GM18867 (cell line): ENCODE results near the gene CTNNA2.

Experiments
- ATAC-seq: cut with Tn5 transposase; IDR thresholded peaks from one replicate; pipeline ENCODE4 v1.9.1; 2021; ENCODE audit warnings: mild to moderate bottlenecking, moderate library complexity; ENCODE audit not compliant: unreplicated experiment

CTNNA2 gene

DNA sequence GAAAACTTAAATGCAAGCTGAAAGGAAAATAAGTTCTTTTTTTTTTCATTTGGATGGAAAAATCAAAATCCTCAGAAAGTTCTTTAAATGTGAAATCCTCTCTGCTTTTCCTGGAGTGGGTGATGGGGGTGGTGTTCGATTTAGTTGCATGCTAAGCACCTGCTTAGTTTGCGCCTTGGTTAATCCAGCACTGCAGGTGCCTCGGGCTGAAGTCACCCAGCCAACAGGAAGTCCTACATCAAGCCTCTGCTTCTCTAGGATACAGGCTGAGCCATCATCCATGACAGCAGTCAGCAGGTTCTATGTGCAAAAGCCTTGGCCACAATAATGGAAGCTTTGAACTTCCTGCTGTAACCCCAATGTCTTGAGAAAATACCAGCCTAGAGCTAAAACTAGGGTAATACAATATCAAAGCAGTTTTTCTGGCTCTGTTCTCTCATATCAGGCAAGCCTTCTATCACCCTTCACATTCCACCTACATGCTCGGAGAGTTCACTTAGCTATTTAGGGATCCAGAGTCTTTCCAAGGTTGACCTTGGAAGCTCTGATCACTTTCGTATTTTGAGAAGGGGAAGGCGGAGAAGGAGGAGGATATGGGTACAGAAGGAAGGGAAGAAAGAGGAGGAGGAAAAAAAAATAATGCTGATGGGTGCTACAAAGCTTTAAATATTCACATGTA, 907.8 kb downstream of the CTNNA2 start:
- no peak for ATAC-seq

DNA sequence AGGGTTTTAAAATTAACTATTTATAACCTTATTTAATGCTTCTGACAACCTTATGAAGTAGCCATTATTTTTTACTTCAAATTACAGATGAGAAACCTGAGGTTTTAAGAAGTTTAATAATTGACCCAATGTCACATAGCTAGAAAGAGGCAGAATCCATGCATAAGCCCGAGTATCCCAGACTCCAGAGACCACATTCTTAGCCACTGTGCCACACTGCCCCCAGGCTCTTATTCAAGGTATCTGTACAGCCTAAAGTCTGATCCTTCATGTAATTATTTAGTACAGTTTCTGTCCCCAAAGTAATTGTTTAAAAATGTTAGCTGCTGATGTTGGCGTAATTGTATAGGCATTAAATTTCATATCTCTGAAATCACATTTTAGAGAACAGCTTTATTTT, 916.4 kb downstream of the CTNNA2 start:
- no peak for ATAC-seq

DNA sequence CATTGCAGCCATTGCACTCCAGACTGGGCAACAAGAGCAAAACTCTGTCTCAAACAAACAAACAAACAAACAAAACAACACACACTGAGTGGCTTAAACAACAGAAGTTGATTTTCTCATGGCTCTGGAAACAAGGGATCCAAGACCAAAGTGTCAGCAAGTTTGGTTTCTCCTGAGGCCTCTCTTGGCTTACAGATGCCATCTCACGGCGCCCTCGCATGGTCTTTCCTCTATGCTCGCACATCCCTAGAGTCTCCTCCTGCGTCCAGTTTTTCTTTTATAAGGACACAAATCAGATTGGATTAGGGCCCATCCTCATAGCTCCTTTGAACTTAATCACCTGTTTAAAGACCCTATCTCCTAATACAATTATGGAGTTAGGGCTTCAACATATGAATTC, 925.1 kb downstream of the CTNNA2 start:
- ATAC-seq: no peak

DNA sequence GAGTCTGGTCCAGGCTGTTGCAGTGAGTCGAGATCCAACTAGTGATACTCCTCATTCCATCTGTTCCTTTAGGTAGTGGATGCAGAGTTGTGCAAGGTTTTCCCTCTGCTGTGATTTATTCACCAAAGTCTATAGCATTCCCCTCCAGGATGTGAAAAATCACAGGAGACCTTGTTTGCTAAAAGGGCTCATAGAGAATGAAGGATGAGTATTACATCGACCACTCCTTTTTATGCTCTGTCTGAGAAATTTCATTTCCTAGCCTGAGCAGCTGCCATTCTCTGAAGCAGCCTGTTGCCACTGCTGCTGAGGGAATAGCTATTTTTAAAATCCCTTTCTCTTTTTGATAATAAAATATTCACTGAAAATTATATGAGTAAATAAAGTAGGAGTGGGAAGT, 925.8 kb downstream of the CTNNA2 start:
- ATAC-seq: no peak

DNA sequence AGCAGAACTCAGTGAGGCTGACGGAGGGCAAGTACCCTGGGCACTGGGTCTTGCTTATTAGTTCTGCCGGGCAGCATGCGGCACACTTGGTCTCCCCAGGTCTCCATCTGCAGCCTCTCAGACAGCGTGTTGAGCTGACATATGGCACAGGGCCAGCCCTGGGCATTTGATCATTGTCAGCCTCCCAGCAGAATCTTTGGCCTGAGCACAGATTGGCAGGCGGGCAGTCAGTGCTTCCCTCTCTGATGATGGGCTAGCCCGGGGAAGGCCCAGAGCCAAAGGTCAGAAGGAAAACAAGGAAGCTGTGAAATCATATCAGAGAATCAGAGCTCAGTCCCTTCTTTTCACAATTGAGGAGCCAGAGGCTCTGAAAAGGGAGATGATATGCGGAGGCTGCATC, 941.8 kb downstream of the CTNNA2 start:
- no peak for ATAC-seq

DNA sequence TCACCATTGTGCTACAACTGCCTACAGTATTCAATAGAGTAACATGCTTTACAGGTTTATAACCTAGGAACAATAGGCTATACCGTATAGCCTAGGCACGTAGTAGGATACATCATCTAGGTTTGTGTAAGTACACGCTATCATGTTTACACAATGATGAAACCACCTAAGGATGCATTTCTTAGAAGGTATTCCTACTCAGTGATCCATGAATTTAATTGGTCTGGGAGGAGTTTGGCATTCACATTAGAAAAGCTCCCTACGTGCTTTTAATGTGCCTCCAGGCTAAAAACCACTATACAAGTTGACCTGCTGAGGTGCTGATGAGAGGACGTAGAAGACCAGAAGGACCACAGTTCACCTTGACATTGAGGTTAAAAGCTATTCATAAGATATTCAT, 946.2 kb downstream of the CTNNA2 start:
- ATAC-seq: no peak

DNA sequence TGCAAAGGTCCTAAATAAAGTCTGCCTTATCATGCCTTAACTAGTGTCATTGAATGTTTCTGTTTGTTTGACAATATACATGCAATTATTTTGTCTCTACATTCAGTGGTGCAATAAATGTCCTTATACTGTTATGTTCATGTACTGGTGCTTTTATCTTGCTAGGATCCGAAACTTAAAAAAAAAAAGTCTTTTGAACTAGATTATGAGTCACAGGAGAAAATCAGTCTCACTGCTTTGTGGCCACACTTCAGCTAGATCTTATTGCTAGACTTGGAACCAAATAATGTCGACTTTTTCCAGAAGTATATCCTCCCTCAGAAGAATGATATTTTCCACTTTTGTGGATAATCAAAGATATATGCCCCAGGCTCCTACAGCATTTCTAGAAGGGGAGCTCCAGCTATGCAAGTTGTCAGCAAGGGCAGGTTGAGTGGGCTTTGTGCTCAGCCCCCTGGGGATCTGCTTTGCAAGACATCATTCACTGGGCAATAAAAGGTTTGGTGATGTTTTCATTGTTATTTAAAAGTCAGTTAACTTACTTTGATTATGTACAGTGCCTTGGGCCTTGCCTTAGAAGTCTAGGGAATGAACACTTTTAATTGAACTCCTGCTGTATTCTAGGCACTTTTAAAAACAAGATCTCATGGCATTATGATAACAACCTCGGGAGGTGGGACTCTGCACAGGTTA, 948.8 kb downstream of the CTNNA2 start:
- peak; percentile 50 for ATAC-seq

DNA sequence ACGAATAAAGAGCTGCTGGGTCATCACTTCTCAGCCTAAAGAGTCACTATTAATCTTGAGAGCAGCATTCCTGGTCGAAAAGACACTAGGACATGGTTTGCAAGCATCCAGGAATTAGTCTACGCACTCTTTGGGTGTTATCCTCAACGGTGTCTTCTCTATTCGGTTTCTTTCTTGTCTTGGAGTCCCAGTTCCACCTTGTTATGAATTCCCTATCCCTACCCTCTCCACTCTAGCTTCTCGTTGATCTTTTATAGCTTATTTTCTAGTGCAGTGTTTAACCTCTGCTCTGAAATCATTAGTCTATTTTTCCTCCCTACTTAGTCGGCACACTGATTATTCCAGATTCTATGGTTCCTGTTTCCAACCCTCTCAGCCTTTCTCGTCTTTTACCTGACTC, 949.8 kb downstream of the CTNNA2 start:
- no peak for ATAC-seq

DNA sequence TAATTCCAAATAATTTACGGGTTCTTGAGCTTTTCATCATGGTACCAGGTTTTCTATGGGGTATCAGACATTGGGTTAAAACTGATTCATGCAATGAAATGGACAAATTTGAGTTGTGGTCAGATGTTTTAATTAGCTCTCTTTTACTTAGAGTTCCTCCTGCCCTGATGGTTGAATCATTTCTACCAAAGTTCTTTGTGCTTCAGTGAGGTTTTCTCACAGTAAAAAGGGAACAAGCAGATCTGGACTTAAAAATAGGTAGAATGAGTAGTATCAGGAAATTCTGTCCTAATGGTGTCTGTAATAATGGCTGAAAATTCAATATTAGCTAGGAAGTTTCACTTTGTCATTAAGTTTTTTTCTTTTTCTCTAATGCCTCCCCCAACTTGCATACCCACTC, 951.4 kb downstream of the CTNNA2 start:
- ATAC-seq: no peak

DNA sequence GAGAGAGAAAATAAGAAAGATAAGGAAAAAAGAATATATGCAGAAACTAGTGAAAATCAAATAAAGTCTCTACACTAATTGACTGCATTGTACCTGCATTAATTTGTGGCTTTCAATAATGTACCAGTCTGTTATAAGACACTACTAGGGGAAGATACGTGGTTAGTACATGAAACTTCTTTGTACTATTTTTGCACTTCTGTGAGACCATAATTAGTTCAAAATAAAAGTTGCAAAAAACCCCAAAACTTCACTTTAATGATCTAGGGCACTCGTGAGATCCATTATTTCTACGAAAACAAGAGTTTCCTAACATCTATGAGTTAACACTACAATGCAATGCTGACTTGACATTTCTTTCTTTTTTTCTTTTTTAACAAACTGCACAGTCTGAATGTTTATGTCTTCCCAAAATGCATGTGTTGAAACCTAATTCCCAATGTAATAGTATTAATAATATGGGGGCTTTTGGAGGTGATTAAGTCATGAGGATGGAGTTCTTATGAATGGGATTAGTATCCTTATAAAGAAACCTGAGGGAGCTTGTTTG, 954.5 kb downstream of the CTNNA2 start:
- ATAC-seq: no peak

DNA sequence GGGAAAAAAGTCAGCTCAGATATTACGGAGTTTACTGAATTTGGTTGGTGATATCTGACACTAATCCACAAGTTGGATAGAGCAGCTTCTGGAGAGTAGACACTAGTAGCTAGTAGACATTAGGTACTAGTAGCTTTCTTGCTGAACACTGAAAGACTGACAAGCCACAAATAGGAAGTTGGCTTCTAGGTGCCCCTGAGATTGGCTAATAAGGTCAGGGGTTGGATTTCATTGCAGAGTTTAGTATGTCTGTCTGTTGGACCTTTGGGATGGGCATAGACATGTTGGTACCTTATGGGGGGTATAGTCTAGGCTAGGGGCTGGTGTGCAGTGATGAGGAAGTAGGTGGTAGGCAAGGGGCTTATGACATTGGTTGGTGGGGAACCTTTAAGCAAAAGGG, 956.6 kb downstream of the CTNNA2 start:
- ATAC-seq: peak; percentile 50

DNA sequence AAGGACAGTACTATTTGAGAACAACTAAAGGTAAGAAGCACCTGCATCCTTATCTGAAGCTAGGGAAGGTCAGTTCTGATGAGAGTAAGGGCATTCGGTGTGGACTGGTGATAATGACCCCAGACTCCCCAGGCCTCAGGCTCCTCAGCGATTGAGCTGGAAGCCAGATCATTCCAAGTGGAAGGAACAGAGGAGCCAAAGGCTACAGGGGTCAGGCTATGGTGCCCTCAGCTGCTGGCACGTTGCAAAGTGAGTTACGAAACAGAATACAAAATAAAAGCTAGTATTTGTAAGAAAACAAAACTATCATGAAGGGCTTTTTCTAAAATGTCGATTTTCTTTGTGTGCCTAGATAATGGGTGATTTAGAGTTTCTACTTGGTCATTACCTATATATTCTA, 960.2 kb downstream of the CTNNA2 start:
- no peak for ATAC-seq

DNA sequence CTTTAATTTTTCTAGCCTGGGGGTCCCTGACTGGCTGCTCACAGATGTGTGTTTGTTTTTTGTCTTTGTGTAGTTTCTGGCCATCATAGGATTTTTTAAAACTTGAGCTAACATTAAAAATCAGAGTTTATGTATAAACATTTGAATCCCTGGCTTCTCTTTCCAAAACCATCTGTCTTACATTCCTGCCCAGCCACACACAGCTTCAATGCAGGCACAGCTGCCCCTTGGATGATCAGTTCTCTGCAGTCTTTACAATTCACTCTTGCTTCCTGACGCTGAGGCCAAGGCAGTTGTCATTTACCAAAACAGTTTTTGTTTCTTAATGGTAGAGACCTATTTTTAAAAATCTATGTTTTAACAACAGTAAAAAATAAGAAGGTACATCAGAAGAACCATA, 960.9 kb downstream of the CTNNA2 start:
- no peak for ATAC-seq

DNA sequence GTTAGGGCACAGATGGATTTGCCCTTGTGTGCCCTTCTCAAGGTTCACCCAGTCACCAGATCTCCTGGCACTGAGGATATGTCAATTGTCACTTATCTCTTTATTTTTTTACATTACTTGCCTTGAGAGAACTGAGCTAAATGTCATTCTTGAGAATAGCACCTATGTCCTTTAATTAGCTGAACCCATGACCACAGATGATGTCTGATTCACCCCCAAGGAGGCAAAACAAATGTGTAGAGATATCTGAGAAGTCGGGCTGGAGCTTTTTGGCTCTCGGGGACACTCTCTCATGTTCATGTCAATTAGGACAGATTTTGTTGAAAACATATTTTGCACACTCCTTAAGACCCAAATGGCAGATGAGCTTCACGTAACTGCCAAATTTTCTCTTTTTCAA, 963.1 kb downstream of the CTNNA2 start:
- no peak for ATAC-seq

DNA sequence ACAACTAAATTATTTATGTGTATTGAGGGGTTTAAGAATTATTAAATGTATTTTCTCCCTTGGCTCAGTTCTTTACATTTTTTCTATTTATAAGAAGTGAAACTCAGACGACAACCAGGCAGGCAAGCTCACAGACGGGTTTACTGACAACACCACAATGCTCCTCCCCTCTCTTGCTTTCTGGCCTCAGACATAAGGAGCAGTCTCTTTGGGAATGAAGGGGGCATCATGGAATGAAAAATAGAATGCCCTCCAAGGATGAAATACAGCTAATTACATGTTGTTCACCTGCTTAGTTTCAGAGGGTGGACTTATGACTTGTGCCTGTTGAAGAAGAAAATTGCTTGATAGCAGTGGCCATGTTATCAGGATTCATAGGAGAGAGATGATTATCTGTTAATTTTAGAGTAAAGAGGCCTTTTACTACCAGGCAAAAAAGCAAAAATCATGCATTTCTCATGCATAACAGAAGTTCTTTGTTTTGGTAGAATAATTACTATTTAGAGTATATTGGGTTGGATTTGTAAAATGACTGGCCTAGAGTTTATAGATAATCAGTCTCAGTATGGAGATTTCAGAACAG, 963.8 kb downstream of the CTNNA2 start:
- peak; percentile 71 for ATAC-seq

DNA sequence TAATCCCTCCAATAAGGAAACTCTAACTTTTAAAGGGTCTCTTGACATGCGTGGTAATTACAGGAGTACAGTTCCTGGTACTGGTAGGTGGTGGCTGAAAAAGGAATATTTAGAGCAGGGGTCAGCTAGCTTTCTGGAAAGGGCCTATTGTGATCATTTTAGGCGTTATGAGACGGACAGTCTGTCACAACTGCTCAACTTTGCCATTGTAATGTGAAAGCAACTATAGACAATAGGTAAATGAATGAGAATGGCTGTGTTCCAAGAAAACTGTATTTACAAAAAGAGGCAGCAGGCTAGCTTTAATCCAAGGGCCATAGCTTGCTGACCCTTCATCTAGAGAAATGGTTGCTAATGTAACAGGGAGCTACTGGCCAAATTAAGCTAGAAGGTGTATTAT, 969.4 kb downstream of the CTNNA2 start:
- no peak for ATAC-seq

DNA sequence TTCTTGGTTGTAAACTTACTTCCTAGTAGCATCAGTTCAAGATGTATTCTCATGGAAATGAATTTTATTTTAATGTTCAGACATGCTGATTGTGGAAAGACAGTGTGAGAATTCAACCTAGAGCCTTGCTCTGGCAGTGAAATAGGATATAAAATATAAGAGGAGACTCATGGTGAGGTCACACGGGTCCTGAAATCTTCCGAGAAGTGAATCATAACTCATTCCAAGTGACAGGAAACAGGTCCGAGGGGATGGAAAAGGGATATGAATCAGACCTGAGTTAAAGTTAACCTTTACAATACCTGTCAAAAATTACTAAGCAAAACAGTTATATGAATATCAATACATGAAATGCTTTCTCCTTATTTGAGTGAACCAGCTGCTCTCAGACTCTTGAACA, 976.9 kb downstream of the CTNNA2 start:
- no peak for ATAC-seq

DNA sequence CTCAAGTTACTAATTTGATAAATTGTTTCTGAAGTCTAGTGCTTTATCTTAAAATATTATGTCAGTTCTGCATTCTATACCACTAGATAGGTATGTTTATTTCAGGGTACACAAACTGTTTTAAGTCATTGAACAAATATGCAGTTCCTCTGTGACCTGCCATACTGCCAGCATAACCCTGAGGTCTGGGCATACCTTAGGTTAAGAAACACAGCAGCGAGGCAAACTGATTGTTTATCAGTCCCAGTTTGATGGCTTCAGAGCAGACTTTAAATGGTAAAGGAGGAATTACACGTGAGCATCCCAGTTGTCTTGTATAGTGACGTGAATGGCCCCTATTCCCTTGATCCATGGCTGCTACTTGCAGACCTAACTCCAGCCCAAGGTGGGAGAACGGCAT, 978.1 kb downstream of the CTNNA2 start:
- ATAC-seq: no peak

DNA sequence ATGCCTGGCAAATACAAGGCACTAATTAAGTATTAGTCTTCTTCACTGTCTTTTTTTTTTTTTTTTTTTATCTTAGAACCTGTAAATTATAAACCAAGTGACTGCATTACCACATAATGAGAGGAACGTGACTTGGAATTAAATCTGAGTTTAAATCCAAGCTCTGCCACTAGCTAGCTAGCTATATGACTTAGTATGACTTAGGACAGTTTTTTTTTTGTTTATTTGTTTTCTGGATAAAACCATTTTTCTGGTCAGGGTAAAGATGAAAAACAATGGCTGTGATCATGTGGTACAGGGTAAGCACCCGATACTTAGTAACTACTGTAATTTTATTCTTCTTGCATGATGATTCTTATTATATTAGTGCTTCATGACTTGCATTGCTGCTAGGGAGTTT, 983.5 kb downstream of the CTNNA2 start:
- no peak for ATAC-seq

DNA sequence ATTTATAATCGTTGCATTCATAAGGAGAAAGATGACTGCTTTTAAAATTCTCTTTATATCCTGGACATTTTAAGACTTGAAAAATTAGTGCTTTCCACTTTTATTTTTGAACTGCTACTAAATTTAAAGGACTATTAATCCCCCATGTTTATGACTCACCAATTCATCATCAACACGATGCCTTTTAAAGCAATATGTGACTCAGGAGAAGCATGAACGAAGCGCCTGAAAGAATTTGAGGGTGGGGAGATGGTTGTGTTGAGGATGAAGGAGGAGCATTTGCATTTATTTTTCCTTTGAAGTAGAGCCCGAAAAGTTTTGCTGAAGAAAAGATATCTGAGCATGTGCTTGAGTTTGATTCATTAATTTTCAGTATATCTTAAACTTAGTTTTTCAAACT, 983.9 kb downstream of the CTNNA2 start:
- ATAC-seq: no peak

DNA sequence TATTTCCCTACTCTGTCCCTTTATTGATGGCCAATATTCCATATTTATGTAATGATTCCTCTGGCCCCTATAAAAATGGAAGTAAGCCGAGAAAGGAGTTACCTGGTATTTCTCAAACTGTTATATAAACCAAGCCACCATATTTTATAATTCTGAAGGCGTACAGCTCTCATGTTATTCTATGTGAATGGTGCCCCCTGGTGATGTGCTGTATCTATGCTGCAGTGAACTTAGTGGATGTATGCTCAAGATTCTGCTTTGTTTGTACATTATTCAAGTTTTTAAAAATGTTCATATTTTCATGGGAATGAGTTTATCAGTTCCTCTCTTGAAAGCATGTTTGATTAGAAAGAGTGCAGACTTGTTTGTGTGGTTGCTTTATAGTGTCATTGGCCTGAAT, 986.2 kb downstream of the CTNNA2 start:
- no peak for ATAC-seq
